Stimulated activated CD8-positive, alpha-beta memory T cell treated with anti-CD3 and anti-CD28 coated beads, Interleukin-4, amount 100 ng/mL, for 48 hours (primary cell): ENCODE measurements around the gene PUS1.
A peak's percentile ranks its signal among the peaks of the same experiment; 100 is the strongest.
"Not testable (repeated sequence)": the region's sequence is repeated elsewhere in the genome, so short reads cannot be mapped to it uniquely, and the experiment has no call there.

Source experiments
- DNase-seq: peaks from one replicate; pipeline ENCODE4 v3.0.0-alpha.2; 2020

The PUS1 gene

GRCh38 chr12:131941116-131941986, 12.3 kb downstream of the PUS1 start:
- no peak for DNase-seq

GRCh38 chr12:131941987-131942341, 12.9 kb downstream of the PUS1 start:
- no peak for DNase-seq

GRCh38 chr12:131942671-131943070, 13.6 kb downstream of the PUS1 start:
- no peak for DNase-seq

GRCh38 chr12:131943389-131943788, 14.3 kb downstream of the PUS1 start:
- no peak for DNase-seq

- DNase-seq = no peak
Measured at GRCh38 chr12:131943876-131944275, 14.8 kb downstream of the PUS1 start.

GRCh38 chr12:131944601-131945251, 15.7 kb downstream of the PUS1 start:
- DNase-seq = no peak

GRCh38 chr12:131946757-131947156, 17.7 kb downstream of the PUS1 start:
- no peak for DNase-seq

GRCh38 chr12:131947482-131948027, 18.5 kb downstream of the PUS1 start:
- DNase-seq = no peak

GRCh38 chr12:131948166-131948712, 19.2 kb downstream of the PUS1 start:
- no peak for DNase-seq

GRCh38 chr12:131948713-131949430, 19.8 kb downstream of the PUS1 start:
- not testable (repeated sequence) for DNase-seq

- DNase-seq = peak; percentile 97
Measured at GRCh38 chr12:131949431-131950181, 20.5 kb downstream of the PUS1 start, which contains the start of gene EP400. Gene EP400 (plus strand): TSS chr12:131949942. CDS start chr12:131960620, 10,678 bp downstream.

- DNase-seq = peak; percentile 54
Measured at GRCh38 chr12:131950182-131950913, 21.3 kb downstream of the PUS1 start.

GRCh38 chr12:131953810-131954209, 24.7 kb downstream of the PUS1 start:
- DNase-seq = not testable (repeated sequence)

- not testable (repeated sequence) for DNase-seq
Measured at GRCh38 chr12:131954460-131954859, 25.4 kb downstream of the PUS1 start.

- DNase-seq = no peak
Measured at GRCh38 chr12:131959116-131959515, 30.0 kb downstream of the PUS1 start.

GRCh38 chr12:131959641-131960589, 30.8 kb downstream of the PUS1 start:
- DNase-seq = no peak

- DNase-seq = not testable (repeated sequence)
Measured at GRCh38 chr12:131960590-131961325, 31.7 kb downstream of the PUS1 start.

- not testable (repeated sequence) for DNase-seq
Measured at GRCh38 chr12:131961328-131961727, 32.3 kb downstream of the PUS1 start.

- no peak for DNase-seq
Measured at GRCh38 chr12:131962069-131962468, 33.0 kb downstream of the PUS1 start.
